Measurements from ENCODE around the gene PXMP2. TPM values are rescaled to one million over a fixed set of nuclear protein-coding genes. Genes with fewer than 3 reads are reported as not detected.

The PXMP2 gene
- total RNA-seq, 1 donor from 2014 or later = 25.6 TPM

- DNase-seq (ENCODE audit: extremely low spot score, unreplicated experiment) = no peak
- Mint-ChIP-seq H3K4me3 (ENCODE audit: unreplicated experiment) (no peak overlapping the region), H3K9me3 (ENCODE audit: unreplicated experiment) (no peaks in the 10 kb centered on the region)
Observed at GRCh38 chr12:132657004-132657727, 30.2 kb upstream of the PXMP2 start.

GRCh38 chr12:132658149-132658894, 29.1 kb upstream of the PXMP2 start:
- Mint-ChIP-seq H3K4me3 (ENCODE audit: unreplicated experiment) (no peak overlapping the region), H3K9me3 (ENCODE audit: unreplicated experiment) (no peaks in the 10 kb centered on the region), H3K4me1 (ENCODE audit: unreplicated experiment) (no peaks in the 10 kb centered on the region), H3K27ac (ENCODE audit: unreplicated experiment) (no peak overlapping the region), H3K36me3 (ENCODE audit: unreplicated experiment) (peaks cover 37% of the 10 kb centered on the region), H3K27me3 (ENCODE audit: unreplicated experiment) (no peaks in the 10 kb centered on the region)
- TF ChIP-seq CTCF (IDR thresholded peaks at IDR 0.05) = no peak
- DNase-seq (ENCODE audit: extremely low spot score, unreplicated experiment) = no peak

More at GRCh38 chr12:132657004-132657727, 30.2 kb upstream of the PXMP2 start:
- no peaks in the 10 kb centered on the region for H3K27me3 Mint-ChIP-seq (ENCODE audit: unreplicated experiment)
- no peaks in the 10 kb centered on the region for H3K4me1 Mint-ChIP-seq (ENCODE audit: unreplicated experiment)
- no peak for TF ChIP-seq CTCF (IDR thresholded peaks at IDR 0.05)
- peaks cover 43% of the 10 kb centered on the region for H3K36me3 Mint-ChIP-seq (ENCODE audit: unreplicated experiment)
- H3K27ac Mint-ChIP-seq (ENCODE audit: unreplicated experiment) = no peak overlapping the region

- no peak overlapping the region for H3K27ac Mint-ChIP-seq (ENCODE audit: unreplicated experiment)
- DNase-seq (ENCODE audit: extremely low spot score, unreplicated experiment) = no peak
- H3K4me1 Mint-ChIP-seq (ENCODE audit: unreplicated experiment) = no peaks in the 10 kb centered on the region
- peaks cover 32% of the 10 kb centered on the region for H3K36me3 Mint-ChIP-seq (ENCODE audit: unreplicated experiment)
- H3K4me3 Mint-ChIP-seq (ENCODE audit: unreplicated experiment) = no peak overlapping the region
- no peak for TF ChIP-seq CTCF (IDR thresholded peaks at IDR 0.05)
- H3K27me3 Mint-ChIP-seq (ENCODE audit: unreplicated experiment) = no peaks in the 10 kb centered on the region
- H3K9me3 Mint-ChIP-seq (ENCODE audit: unreplicated experiment) = no peaks in the 10 kb centered on the region
Observed at GRCh38 chr12:132659146-132659545, 28.2 kb upstream of the PXMP2 start.

- no peaks in the 10 kb centered on the region for H3K4me1 Mint-ChIP-seq (ENCODE audit: unreplicated experiment)
- H3K27me3 Mint-ChIP-seq (ENCODE audit: unreplicated experiment) = no peaks in the 10 kb centered on the region
- DNase-seq (ENCODE audit: extremely low spot score, unreplicated experiment) = no peak
- no peaks in the 10 kb centered on the region for H3K9me3 Mint-ChIP-seq (ENCODE audit: unreplicated experiment)
- no peak overlapping the region for H3K4me3 Mint-ChIP-seq (ENCODE audit: unreplicated experiment)
- peaks cover 34% of the 10 kb centered on the region for H3K36me3 Mint-ChIP-seq (ENCODE audit: unreplicated experiment)
- TF ChIP-seq CTCF (IDR thresholded peaks at IDR 0.05) = no peak
- no peak overlapping the region for H3K27ac Mint-ChIP-seq (ENCODE audit: unreplicated experiment)
Observed at GRCh38 chr12:132660052-132660451, 27.3 kb upstream of the PXMP2 start.

- H3K27me3 Mint-ChIP-seq (ENCODE audit: unreplicated experiment) = no peaks in the 10 kb centered on the region
- H3K36me3 Mint-ChIP-seq (ENCODE audit: unreplicated experiment) = peaks cover 44% of the 10 kb centered on the region
- no peak for DNase-seq (ENCODE audit: extremely low spot score, unreplicated experiment)
- H3K9me3 Mint-ChIP-seq (ENCODE audit: unreplicated experiment) = no peaks in the 10 kb centered on the region
- H3K4me3 Mint-ChIP-seq (ENCODE audit: unreplicated experiment) = no peak overlapping the region
- no peak for TF ChIP-seq CTCF (IDR thresholded peaks at IDR 0.05)
- H3K27ac Mint-ChIP-seq (ENCODE audit: unreplicated experiment) = no peak overlapping the region
- no peaks in the 10 kb centered on the region for H3K4me1 Mint-ChIP-seq (ENCODE audit: unreplicated experiment)
Observed at GRCh38 chr12:132660996-132661395, 26.4 kb upstream of the PXMP2 start.
